HepG2 (cell line): ENCODE measurements around the gene YPEL4. TPM values are rescaled to one million over a fixed set of nuclear protein-coding genes. Genes with fewer than 3 reads are reported as not detected.

Source experiments
- ATF1 ChIP-seq: IDR thresholded peaks from 2 replicates; pipeline ENCODE4 v1.6.1; 2016; ENCODE audit warnings: mild to moderate bottlenecking, control low read depth
- CC2D1A ChIP-seq: sonication (generic); formaldehyde crosslinking; IDR thresholded peaks from 2 replicates; pipeline ENCODE4 v1.8.1; 2023; ENCODE audit warnings: mild to moderate bottlenecking, missing genetic modification reagents
- ETV5 ChIP-seq: IDR thresholded peaks from 2 replicates; pipeline ENCODE4 v1.6.1; 2018; ENCODE audit warnings: missing biosample characterization, missing genetic modification reagents, inconsistent platforms, borderline replicate concordance
- RXRB ChIP-seq: IDR thresholded peaks from 2 replicates; pipeline ENCODE4 v1.6.1; 2016; ENCODE audit warnings: borderline replicate concordance, missing genetic modification reagents, missing compliant biosample characterization
- SP4 ChIP-seq: sonication (generic); formaldehyde crosslinking; IDR thresholded peaks from 2 replicates; pipeline ENCODE4 v1.8.1; 2023; ENCODE audit warnings: mild to moderate bottlenecking, missing genetic modification reagents
- SRF ChIP-seq: IDR thresholded peaks from 2 replicates; pipeline ENCODE4 v1.6.1; 2011; ENCODE audit warnings: mild to moderate bottlenecking, low read depth, low read length, moderate library complexity
- SSRP1 ChIP-seq: IDR thresholded peaks from 2 replicates; pipeline ENCODE4 v1.6.1; 2016; ENCODE audit warnings: control low read depth
- STAG1 ChIP-seq: sonication (generic); formaldehyde crosslinking; IDR thresholded peaks from 2 replicates; pipeline ENCODE4 v1.4.0; 2020; ENCODE audit warnings: missing genetic modification reagents
- YEATS2 ChIP-seq: sonication (generic); formaldehyde crosslinking; IDR thresholded peaks from 2 replicates; pipeline ENCODE4 v1.4.0; 2020; ENCODE audit warnings: missing genetic modification reagents, borderline replicate concordance
- ZC3H4 ChIP-seq: sonication (generic); formaldehyde crosslinking; IDR thresholded peaks from 2 replicates; pipeline ENCODE4 v1.4.0; 2020; ENCODE audit warnings: missing genetic modification reagents, borderline replicate concordance
- ZNF205 ChIP-seq: IDR thresholded peaks from 2 replicates; pipeline ENCODE4 v1.6.1; 2018; ENCODE audit warnings: missing biosample characterization, missing genetic modification reagents
- ZNF207 ChIP-seq: fragments of 450-650 bp; IDR thresholded peaks from 2 replicates; pipeline ENCODE4 v1.6.1; 2016; ENCODE audit warnings: antibody characterized with exemption, borderline replicate concordance
- ZNF549 ChIP-seq: sonication (generic); formaldehyde crosslinking; IDR thresholded peaks from 2 replicates; pipeline ENCODE4 v1.5.0; 2020; ENCODE audit warnings: missing genetic modification reagents
- ZSCAN31 ChIP-seq: sonication (generic); formaldehyde crosslinking; IDR thresholded peaks from 2 replicates; pipeline ENCODE4 v1.5.0; 2020; ENCODE audit warnings: low read depth, mild to moderate bottlenecking, missing genetic modification reagents
- polyA plus RNA-seq, 8 experiments: library from polyadenylated mRNA; depleted of rRNA in 3 of 8; stranded (reverse) in 7 of 8; unstranded in 1 of 8; fragments of >200 nt; fragmentation: Illumina TruSeq in 4 of 8; extraction: Trizol in 4 of 8; gene quantifications; 2 replicates each; pipeline versions ENCODE4 v1.2.1 to v1.2.3, GENCODE V29; 2011 to 2016; ENCODE audit warnings: low read depth in 4 of 8, missing spikeins in 1 of 8, mixed read lengths in 1 of 8; ENCODE audit not compliant: insufficient read depth in 1 of 8
- total RNA-seq, 5 experiments: library from RNA; depleted of rRNA; stranded (reverse); fragments of >200 nt; fragmentation: Illumina TruSeq; extraction: Trizol; gene quantifications; 2 replicates each; pipeline ENCODE4 v1.2.3, GENCODE V29; 2016; ENCODE audit warnings: low read depth in 1 of 5
- TF ChIP-seq, protein P1 (sequence below): sonication (generic); formaldehyde crosslinking; conservative IDR thresholded peaks from 2 replicates; pipeline ENCODE4 v1.4.0; 2020; ENCODE audit warnings: missing genetic modification reagents
- TF ChIP-seq, protein P2 (sequence below): sonication (generic); formaldehyde crosslinking; IDR thresholded peaks from 2 replicates; pipeline ENCODE4 v1.9.0; 2022; ENCODE audit warnings: missing genetic modification reagents, mild to moderate bottlenecking, borderline replicate concordance
- TF ChIP-seq, protein P3 (sequence below): sonication (generic); formaldehyde crosslinking; IDR thresholded peaks from 2 replicates; pipeline ENCODE4 v1.4.0; 2020; ENCODE audit warnings: mild to moderate bottlenecking, missing genetic modification reagents
- TF ChIP-seq, protein P4 (sequence below): sonication (generic); formaldehyde crosslinking; IDR thresholded peaks from 2 replicates; pipeline ENCODE4 v1.4.0; 2020; ENCODE audit warnings: low read depth, mild to moderate bottlenecking, missing genetic modification reagents
- TF ChIP-seq, protein P5 (sequence below), 2 experiments: sonication (generic) in 1 of 2; formaldehyde crosslinking in 1 of 2; IDR thresholded peaks; 2 replicates each; pipeline versions ENCODE4 v1.4.0 to v1.6.1; 2016 to 2020; ENCODE audit warnings: borderline replicate concordance in 1 of 2, low read depth in 1 of 2, mild to moderate bottlenecking in 1 of 2, missing genetic modification reagents in 1 of 2

YPEL4 gene
- total and polyA plus RNA-seq, 2 of the 13 experiments (the other 11 are each of a cell fraction or from before 2014, with no cell fraction given), result 0.04 TPM; not detected in 1

DNA sequence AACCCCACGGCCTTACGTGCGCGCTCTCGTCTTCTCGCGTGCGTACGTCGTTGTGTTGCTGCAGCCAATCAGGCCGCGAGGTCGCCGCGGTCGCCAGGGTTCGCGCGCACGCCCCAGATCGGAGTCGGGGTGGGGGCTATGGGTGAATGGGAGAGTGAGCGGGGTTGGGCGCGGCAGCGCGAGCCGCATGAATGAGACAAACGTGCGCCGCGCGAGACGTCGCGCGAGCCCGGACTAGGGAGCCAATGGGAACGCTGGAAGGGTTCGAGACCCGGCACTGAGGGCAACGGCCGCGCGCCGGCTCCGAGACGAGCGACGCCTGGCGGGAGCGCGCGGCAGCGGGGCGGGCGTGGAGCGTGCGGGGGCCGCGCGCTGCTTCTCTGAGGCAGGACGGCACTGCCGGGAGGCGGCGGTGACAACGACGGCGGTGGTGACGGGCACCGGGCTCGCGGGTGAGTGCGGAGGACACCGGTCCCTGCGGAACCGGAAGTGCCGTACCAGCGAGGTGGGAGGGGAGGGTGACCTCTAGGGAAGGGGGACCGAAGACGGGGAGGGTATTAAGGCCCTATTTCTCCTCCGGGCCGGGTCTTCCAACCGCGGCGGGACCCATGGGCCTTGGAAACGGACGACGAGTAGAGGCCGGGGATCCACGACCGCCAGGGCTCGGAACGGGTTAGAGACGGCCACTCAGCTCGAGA, 18.2 kb upstream of the YPEL4 start, which contains the start of gene ZDHHC5 (continued):
- TF ChIP-seq, protein P1, sequence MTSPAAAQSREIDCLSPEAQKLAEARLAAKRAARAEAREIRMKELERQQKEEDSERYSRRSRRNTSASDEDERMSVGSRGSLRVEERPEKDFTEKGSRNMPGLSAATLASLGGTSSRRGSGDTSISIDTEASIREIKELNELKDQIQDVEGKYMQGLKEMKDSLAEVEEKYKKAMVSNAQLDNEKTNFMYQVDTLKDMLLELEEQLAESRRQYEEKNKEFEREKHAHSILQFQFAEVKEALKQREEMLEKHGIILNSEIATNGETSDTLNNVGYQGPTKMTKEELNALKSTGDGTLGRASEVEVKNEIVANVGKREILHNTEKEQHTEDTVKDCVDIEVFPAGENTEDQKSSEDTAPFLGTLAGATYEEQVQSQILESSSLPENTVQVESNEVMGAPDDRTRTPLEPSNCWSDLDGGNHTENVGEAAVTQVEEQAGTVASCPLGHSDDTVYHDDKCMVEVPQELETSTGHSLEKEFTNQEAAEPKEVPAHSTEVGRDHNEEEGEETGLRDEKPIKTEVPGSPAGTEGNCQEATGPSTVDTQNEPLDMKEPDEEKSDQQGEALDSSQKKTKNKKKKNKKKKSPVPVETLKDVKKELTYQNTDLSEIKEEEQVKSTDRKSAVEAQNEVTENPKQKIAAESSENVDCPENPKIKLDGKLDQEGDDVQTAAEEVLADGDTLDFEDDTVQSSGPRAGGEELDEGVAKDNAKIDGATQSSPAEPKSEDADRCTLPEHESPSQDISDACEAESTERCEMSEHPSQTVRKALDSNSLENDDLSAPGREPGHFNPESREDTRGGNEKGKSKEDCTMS, result no peak
- TF ChIP-seq ATF1 (CRISPR knock-in tag) (no peak), YEATS2 (CRISPR knock-in tag) (peak; percentile 83), ZNF549 (CRISPR knock-in tag) (no peak), CC2D1A (CRISPR knock-in tag) (0 out of 2 replicates have a peak, but pooled peaks have one; percentile 25), SRF (no peak), ZC3H4 (no peak), SP4 (CRISPR knock-in tag) (0 out of 2 replicates have a peak, but pooled peaks have one; percentile 32), RXRB (CRISPR knock-in tag) (peak; percentile 9; the same call in 1 of the 2 replicates), ZSCAN31 (CRISPR knock-in tag) (peak; percentile 67), ZNF207 (no peak), STAG1 (CRISPR knock-in tag) (no peak), ZNF205 (CRISPR knock-in tag) (no peak), ETV5 (no peak; the same call in 1 of the 2 replicates), SSRP1 (CRISPR knock-in tag) (no peak)
- TF ChIP-seq, protein P2, sequence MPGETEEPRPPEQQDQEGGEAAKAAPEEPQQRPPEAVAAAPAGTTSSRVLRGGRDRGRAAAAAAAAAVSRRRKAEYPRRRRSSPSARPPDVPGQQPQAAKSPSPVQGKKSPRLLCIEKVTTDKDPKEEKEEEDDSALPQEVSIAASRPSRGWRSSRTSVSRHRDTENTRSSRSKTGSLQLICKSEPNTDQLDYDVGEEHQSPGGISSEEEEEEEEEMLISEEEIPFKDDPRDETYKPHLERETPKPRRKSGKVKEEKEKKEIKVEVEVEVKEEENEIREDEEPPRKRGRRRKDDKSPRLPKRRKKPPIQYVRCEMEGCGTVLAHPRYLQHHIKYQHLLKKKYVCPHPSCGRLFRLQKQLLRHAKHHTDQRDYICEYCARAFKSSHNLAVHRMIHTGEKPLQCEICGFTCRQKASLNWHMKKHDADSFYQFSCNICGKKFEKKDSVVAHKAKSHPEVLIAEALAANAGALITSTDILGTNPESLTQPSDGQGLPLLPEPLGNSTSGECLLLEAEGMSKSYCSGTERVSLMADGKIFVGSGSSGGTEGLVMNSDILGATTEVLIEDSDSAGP (CRISPR knock-in tag), result no peak; the same call in none of the 2 replicates
- TF ChIP-seq, protein P3, sequence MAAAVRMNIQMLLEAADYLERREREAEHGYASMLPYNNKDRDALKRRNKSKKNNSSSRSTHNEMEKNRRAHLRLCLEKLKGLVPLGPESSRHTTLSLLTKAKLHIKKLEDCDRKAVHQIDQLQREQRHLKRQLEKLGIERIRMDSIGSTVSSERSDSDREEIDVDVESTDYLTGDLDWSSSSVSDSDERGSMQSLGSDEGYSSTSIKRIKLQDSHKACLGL (CRISPR knock-in tag), result peak; percentile 64; the same call in 1 of the 2 replicates
- TF ChIP-seq, protein P4, sequence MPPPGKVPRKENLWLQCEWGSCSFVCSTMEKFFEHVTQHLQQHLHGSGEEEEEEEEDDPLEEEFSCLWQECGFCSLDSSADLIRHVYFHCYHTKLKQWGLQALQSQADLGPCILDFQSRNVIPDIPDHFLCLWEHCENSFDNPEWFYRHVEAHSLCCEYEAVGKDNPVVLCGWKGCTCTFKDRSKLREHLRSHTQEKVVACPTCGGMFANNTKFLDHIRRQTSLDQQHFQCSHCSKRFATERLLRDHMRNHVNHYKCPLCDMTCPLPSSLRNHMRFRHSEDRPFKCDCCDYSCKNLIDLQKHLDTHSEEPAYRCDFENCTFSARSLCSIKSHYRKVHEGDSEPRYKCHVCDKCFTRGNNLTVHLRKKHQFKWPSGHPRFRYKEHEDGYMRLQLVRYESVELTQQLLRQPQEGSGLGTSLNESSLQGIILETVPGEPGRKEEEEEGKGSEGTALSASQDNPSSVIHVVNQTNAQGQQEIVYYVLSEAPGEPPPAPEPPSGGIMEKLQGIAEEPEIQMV, result peak; percentile 63; the same call in 1 of the 2 replicates
- TF ChIP-seq, protein P5, sequence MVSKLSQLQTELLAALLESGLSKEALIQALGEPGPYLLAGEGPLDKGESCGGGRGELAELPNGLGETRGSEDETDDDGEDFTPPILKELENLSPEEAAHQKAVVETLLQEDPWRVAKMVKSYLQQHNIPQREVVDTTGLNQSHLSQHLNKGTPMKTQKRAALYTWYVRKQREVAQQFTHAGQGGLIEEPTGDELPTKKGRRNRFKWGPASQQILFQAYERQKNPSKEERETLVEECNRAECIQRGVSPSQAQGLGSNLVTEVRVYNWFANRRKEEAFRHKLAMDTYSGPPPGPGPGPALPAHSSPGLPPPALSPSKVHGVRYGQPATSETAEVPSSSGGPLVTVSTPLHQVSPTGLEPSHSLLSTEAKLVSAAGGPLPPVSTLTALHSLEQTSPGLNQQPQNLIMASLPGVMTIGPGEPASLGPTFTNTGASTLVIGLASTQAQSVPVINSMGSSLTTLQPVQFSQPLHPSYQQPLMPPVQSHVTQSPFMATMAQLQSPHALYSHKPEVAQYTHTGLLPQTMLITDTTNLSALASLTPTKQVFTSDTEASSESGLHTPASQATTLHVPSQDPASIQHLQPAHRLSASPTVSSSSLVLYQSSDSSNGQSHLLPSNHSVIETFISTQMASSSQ (IDR thresholded peaks at IDR 0.05; ENCODE audit: low read depth), result no peak
- TF ChIP-seq, protein P5 (CRISPR knock-in tag; IDR thresholded peaks at IDR 0.05; ENCODE audit: borderline replicate concordance), result no peak
